Stimulated activated CD8-positive, alpha-beta memory T cell treated with anti-CD3 and anti-CD28 coated beads, Interleukin-12 subunit alpha, Interleukin-12 subunit beta, amount 100 ng/mL, for 24 hours (primary cell): Measurements from ENCODE around the gene TIMM23.
"Not testable (repeated sequence)": the region's sequence is repeated elsewhere in the genome, so short reads cannot be mapped to it uniquely, and the experiment has no call there.

ENCODE experiments used
- DNase-seq: peaks from one replicate; pipeline ENCODE4 v3.0.0-alpha.2; 2020; ENCODE audit errors: extremely low read depth

Gene TIMM23

GRCh38 chr10:45997557-45997956 is 25.3 kb downstream of the TIMM23 start:
- DNase-seq = no peak

- no peak for DNase-seq
Measured at GRCh38 chr10:45997994-45998763, 25.9 kb downstream of the TIMM23 start.

- DNase-seq = not testable (repeated sequence)
Measured at GRCh38 chr10:45999955-46000354, 27.7 kb downstream of the TIMM23 start.

GRCh38 chr10:46000538-46000937 is 28.2 kb downstream of the TIMM23 start:
- DNase-seq = no peak

- DNase-seq = no peak
Measured at GRCh38 chr10:46001187-46001756, 29.0 kb downstream of the TIMM23 start.

GRCh38 chr10:46002189-46002687 is 29.9 kb downstream of the TIMM23 start:
- DNase-seq = not testable (repeated sequence)

- DNase-seq = no peak
Measured at GRCh38 chr10:46002916-46003693, 30.8 kb downstream of the TIMM23 start.

- DNase-seq = no peak
Measured at GRCh38 chr10:46004963-46005362, 32.7 kb downstream of the TIMM23 start.

GRCh38 chr10:46005383-46005782 is 33.1 kb downstream of the TIMM23 start:
- no peak for DNase-seq

GRCh38 chr10:46006219-46006618 is 33.9 kb downstream of the TIMM23 start:
- DNase-seq = no peak

GRCh38 chr10:46012746-46013145 is 40.5 kb downstream of the TIMM23 start:
- no peak for DNase-seq

- no peak for DNase-seq
Measured at GRCh38 chr10:46014206-46014605, 41.9 kb downstream of the TIMM23 start.

GRCh38 chr10:46014683-46015405 is 42.6 kb downstream of the TIMM23 start:
- DNase-seq = no peak

GRCh38 chr10:46016190-46016589 is 43.9 kb downstream of the TIMM23 start:
- DNase-seq = no peak

- DNase-seq = no peak
Measured at GRCh38 chr10:46016811-46017210, 44.5 kb downstream of the TIMM23 start.

GRCh38 chr10:46017733-46018132 is 45.4 kb downstream of the TIMM23 start:
- no peak for DNase-seq

- DNase-seq = no peak
Measured at GRCh38 chr10:46018453-46019176, 46.3 kb downstream of the TIMM23 start.

- DNase-seq = no peak
Measured at GRCh38 chr10:46019177-46019528, 46.9 kb downstream of the TIMM23 start.

GRCh38 chr10:46019569-46020343 is 47.5 kb downstream of the TIMM23 start:
- DNase-seq = no peak

- DNase-seq = no peak
Measured at GRCh38 chr10:46020344-46020657, 48.0 kb downstream of the TIMM23 start.
